ENCODE results near the gene LINC01488.

DNA sequence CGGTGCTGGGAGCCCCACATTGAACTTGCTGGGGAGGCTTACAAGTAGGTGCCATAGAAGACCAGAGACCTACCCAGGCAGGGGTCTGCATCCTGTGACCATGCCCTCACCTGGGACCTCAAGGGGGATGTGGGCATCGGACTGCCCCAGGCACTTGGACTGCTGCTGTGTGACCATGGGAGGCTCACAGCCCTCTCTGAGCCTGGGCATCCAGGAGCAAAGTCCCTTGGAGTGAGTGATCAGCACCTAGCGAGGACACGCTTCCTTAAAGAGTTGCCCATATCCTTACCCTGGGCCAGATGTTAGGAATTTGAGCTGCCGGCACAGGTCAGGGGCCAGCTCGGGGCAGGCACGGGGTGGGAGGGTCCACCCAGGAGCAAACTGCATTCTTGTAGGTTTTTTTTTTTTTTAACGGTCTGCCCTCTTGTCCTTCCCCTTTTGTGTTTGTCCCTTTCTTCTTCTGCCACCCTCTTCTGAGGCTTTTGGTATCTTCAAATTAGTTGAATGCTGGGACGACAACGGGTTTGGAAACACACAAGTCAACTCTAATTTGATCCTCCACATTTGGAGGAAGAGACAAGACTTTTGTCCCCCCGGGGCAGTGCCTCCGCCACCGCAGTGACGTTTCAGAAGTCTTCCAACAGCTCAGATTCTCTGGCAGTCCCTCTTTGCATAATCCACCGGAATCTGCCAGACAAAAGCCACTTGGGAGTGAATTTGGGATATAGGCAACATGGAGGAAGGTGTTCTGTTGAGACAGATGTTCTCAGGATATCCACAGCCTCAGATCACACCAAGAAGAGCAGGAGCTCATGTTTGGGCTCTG, 46.1 kb upstream of the LINC01488 start:
- TF ChIP-seq, protein P1, sequence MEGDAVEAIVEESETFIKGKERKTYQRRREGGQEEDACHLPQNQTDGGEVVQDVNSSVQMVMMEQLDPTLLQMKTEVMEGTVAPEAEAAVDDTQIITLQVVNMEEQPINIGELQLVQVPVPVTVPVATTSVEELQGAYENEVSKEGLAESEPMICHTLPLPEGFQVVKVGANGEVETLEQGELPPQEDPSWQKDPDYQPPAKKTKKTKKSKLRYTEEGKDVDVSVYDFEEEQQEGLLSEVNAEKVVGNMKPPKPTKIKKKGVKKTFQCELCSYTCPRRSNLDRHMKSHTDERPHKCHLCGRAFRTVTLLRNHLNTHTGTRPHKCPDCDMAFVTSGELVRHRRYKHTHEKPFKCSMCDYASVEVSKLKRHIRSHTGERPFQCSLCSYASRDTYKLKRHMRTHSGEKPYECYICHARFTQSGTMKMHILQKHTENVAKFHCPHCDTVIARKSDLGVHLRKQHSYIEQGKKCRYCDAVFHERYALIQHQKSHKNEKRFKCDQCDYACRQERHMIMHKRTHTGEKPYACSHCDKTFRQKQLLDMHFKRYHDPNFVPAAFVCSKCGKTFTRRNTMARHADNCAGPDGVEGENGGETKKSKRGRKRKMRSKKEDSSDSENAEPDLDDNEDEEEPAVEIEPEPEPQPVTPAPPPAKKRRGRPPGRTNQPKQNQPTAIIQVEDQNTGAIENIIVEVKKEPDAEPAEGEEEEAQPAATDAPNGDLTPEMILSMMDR (IDR thresholded peaks at IDR 0.05): no peak
- TF ChIP-seq EZH2 (IDR thresholded peaks at IDR 0.05; ENCODE audit: borderline replicate concordance, insufficient read depth, low read depth, low read length, poor library complexity, severe bottlenecking): no peak

Data from B cell (primary cell).